Measurements from ENCODE around the gene PNMA8C.
A peak's percentile ranks its signal among the peaks of the same experiment; 100 is the strongest.
"Not testable (repeated sequence)": the region's sequence is repeated elsewhere in the genome, so short reads cannot be mapped to it uniquely, and the experiment has no call there.

The PNMA8C gene

GRCh38 chr19:46431824-46432223 is 3.1 kb upstream of the PNMA8C start:
- TF ChIP-seq POLR2A (IDR thresholded peaks at IDR 0.05; ENCODE audit: low read length) (no peak), GATA1 (IDR thresholded peaks at IDR 0.05; ENCODE audit: low read depth, low read length) (no peak)
- no peak for DNase-seq

- no peak for DNase-seq
- no peak for TF ChIP-seq POLR2A (IDR thresholded peaks at IDR 0.05; ENCODE audit: low read length)
- TF ChIP-seq GATA1 (IDR thresholded peaks at IDR 0.05; ENCODE audit: low read depth, low read length) = no peak
These were observed 1.3 kb upstream of the PNMA8C start for GRCh38 chr19:46429999-46430398.

- DNase-seq = no peak
- TF ChIP-seq GATA1 (IDR thresholded peaks at IDR 0.05; ENCODE audit: low read depth, low read length) (no peak), POLR2A (IDR thresholded peaks at IDR 0.05; ENCODE audit: low read length) (no peak)
These were observed 1.2 kb downstream of the PNMA8C start for GRCh38 chr19:46427518-46428045.

GRCh38 chr19:46426506-46427162 is 2.1 kb downstream of the PNMA8C start:
- DNase-seq = peak; percentile 32 to 52

GRCh38 chr19:46426035-46426505 is 2.7 kb downstream of the PNMA8C start:
- no peak for TF ChIP-seq POLR2A (IDR thresholded peaks at IDR 0.05; ENCODE audit: low read length)
- TF ChIP-seq GATA1 (IDR thresholded peaks at IDR 0.05; ENCODE audit: low read depth, low read length) = no peak
- no peak for DNase-seq

More at GRCh38 chr19:46426506-46427162, 2.1 kb downstream of the PNMA8C start:
- TF ChIP-seq GATA1 (IDR thresholded peaks at IDR 0.05; ENCODE audit: low read depth, low read length) (no peak), POLR2A (IDR thresholded peaks at IDR 0.05; ENCODE audit: low read length) (no peak)

GRCh38 chr19:46423188-46423587 is 5.5 kb downstream of the PNMA8C start:
- no peak for TF ChIP-seq POLR2A (IDR thresholded peaks at IDR 0.05; ENCODE audit: low read length)
- TF ChIP-seq GATA1 (IDR thresholded peaks at IDR 0.05; ENCODE audit: low read depth, low read length) = no peak
- no peak for DNase-seq

- TF ChIP-seq POLR2A (IDR thresholded peaks at IDR 0.05; ENCODE audit: low read length) (no peak), GATA1 (IDR thresholded peaks at IDR 0.05; ENCODE audit: low read depth, low read length) (no peak)
- no peak for DNase-seq
These were observed 6.4 kb downstream of the PNMA8C start for GRCh38 chr19:46422344-46422743.

- TF ChIP-seq GATA1 (IDR thresholded peaks at IDR 0.05; ENCODE audit: low read depth, low read length) (no peak), POLR2A (IDR thresholded peaks at IDR 0.05; ENCODE audit: low read length) (no peak)
- DNase-seq = no peak
These were observed 8.7 kb downstream of the PNMA8C start for GRCh38 chr19:46420056-46420455.

- peak; percentile 74 to 75 for DNase-seq
These were observed 12.7 kb downstream of the PNMA8C start for GRCh38 chr19:46415804-46416709.

- not testable (repeated sequence) for DNase-seq
These were observed 13.8 kb downstream of the PNMA8C start for GRCh38 chr19:46414899-46415298.

GRCh38 chr19:46413262-46414031 is 15.3 kb downstream of the PNMA8C start, which contains the start of gene CCDC8:
Gene CCDC8, minus strand, starts transcription at chr19:46413564. Its CDS starts 754 bp downstream, at chr19:46412810.
- TF ChIP-seq POLR2A (IDR thresholded peaks at IDR 0.05; ENCODE audit: low read length) (no peak), GATA1 (IDR thresholded peaks at IDR 0.05; ENCODE audit: low read depth, low read length) (no peak)
- DNase-seq = peak in 1 of 2 experiments; percentile 32

- no peak for DNase-seq
- TF ChIP-seq POLR2A (IDR thresholded peaks at IDR 0.05; ENCODE audit: low read length) (no peak), GATA1 (IDR thresholded peaks at IDR 0.05; ENCODE audit: low read depth, low read length) (no peak)
These were observed 16.0 kb downstream of the PNMA8C start for GRCh38 chr19:46412650-46413261.

GRCh38 chr19:46411925-46412649 is 16.6 kb downstream of the PNMA8C start:
- TF ChIP-seq POLR2A (IDR thresholded peaks at IDR 0.05; ENCODE audit: low read length) = no peak
- DNase-seq = no peak
